ENCODE results near the gene PIK3CD. TPM values are rescaled to one million over a fixed set of nuclear protein-coding genes. Genes with fewer than 3 reads are reported as not detected.

PIK3CD gene
- total and polyA plus RNA-seq, 2 of the 4 experiments (the other 2 are of a cell fraction): 5.0 to 12.1 TPM

DNA sequence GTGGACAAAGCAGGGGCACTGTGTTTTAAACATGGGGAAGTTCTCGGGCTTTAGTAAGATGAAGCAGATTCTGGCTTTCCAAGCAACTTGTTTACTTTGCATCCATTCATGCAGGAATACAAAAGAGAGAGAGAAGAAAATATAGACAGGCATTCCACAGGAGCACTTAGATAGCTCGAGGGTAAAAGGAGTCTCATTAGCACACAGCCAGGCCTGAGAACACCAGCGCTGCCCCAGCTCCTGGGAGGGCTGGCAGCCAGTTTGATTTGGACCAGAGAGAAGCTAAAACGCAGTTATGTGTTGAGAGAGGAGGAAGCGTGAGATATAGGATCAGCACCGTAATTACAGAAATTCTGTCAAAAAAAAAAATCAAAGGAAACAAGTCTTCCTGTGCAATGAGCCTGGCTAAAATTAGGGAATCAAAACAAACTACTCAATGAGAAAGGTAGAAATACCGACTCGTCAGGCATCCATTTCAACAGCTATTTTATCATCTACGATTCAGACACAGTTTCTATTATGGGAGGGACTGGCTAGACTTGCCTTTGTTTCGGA lies 104.0 kb downstream of the PIK3CD start:
- H3K4me3 ChIP-seq (ENCODE audit: insufficient read depth, low read depth, low read length): no peak overlapping the region
- in situ Hi-C loops (cut with MboI; ENCODE audit: low sequenced_read_pairs): no loop called here
- POLR2A ChIA-PET (ENCODE audit: unreplicated experiment): no interaction called here
- H3K9me1 ChIP-seq (ENCODE audit: insufficient read depth, low read length): peaks cover 24% of the 10 kb centered on the region
- H2BK15ac ChIP-seq (ENCODE audit: low read depth, low read length): no peak overlapping the region
- H3K14ac ChIP-seq (replicated peaks; ENCODE audit: low read depth, low read length): no peak overlapping the region
- no peak overlapping the region for H4K8ac ChIP-seq (ENCODE audit: low read depth in 2 of 2, low read length in 2 of 2)
- H3K27ac ChIP-seq (ENCODE audit: insufficient read depth, low read length): no peak overlapping the region
- H3K4me2 ChIP-seq (ENCODE audit: low read depth, low read length): no peak overlapping the region
- no peaks in the 10 kb centered on the region for H3K9me3 ChIP-seq (ENCODE audit: control insufficient read depth, insufficient read depth, low read length)
- H3K4me1 ChIP-seq (ENCODE audit: control insufficient read depth, insufficient read depth, low read length): peaks cover 7% of the 10 kb centered on the region
- no peak overlapping the region for H3K4ac ChIP-seq (ENCODE audit: low read depth, low read length)
- peaks cover 15% of the 10 kb centered on the region for H3K36me3 ChIP-seq (ENCODE audit: control insufficient read depth, insufficient read depth, low read length)
- no peak overlapping the region for H4K5ac ChIP-seq (ENCODE audit: low read depth, low read length)
- DNase-seq (no peak), ATAC-seq (ENCODE audit: low read depth) (no peak)
- H2AK9ac ChIP-seq (replicated peaks; ENCODE audit: low read depth, low read length, poor library complexity): no peak overlapping the region
- H3K23ac ChIP-seq (ENCODE audit: low read depth, low read length): no peak overlapping the region
- dilution Hi-C loops (cut with HindIII; ENCODE audit: low sequenced_read_pairs, unreplicated experiment): no loop called here
- no peak overlapping the region for H3K56ac ChIP-seq (ENCODE audit: extremely low read depth, insufficient read depth, low read length)
- H3K18ac ChIP-seq (ENCODE audit: low read depth, low read length): no peak overlapping the region
- no peak overlapping the region for H2BK120ac ChIP-seq (ENCODE audit: low read depth, low read length)
- H2BK5ac ChIP-seq (ENCODE audit: low read depth, low read length, poor library complexity, severe bottlenecking): no peak overlapping the region
- H3K27me3 ChIP-seq (ENCODE audit: control insufficient read depth, insufficient read depth, low read length): no peaks in the 10 kb centered on the region
- no TSS peak for BruUV-seq (replicated peaks)
- H4K20me1 ChIP-seq (ENCODE audit: insufficient read depth, low read length): peaks cover 41% of the 10 kb centered on the region
- CTCF ChIA-PET: no interaction called here
- TF ChIP-seq NFE2L2 (IDR thresholded peaks at IDR 0.05; ENCODE audit: low read depth, low read length) (no peak), RFX5 (IDR thresholded peaks at IDR 0.05; ENCODE audit: low read depth, low read length) (no peak), RAD21 (IDR thresholded peaks at IDR 0.05; ENCODE audit: low read length) (no peak), POLR2A (IDR thresholded peaks at IDR 0.05; ENCODE audit: low read depth, low read length) (no peak), CEBPB (IDR thresholded peaks at IDR 0.05; ENCODE audit: low read depth, low read length) (no peak), RCOR1 (IDR thresholded peaks at IDR 0.05; ENCODE audit: insufficient replicate concordance, low read length) (no peak), SMC3 (IDR thresholded peaks at IDR 0.05; ENCODE audit: low read depth, low read length) (no peak), MAFK (IDR thresholded peaks at IDR 0.05; ENCODE audit: low read depth, low read length) (no peak), MXI1 (IDR thresholded peaks at IDR 0.05; ENCODE audit: borderline replicate concordance, low read depth, low read length) (no peak), BHLHE40 (IDR thresholded peaks at IDR 0.05; ENCODE audit: low read depth, low read length) (no peak), CHD1 (IDR thresholded peaks at IDR 0.05; ENCODE audit: low read depth, low read length) (no peak), FOS (IDR thresholded peaks at IDR 0.05; ENCODE audit: low read depth, low read length) (no peak)
- TF ChIP-seq, protein P1, sequence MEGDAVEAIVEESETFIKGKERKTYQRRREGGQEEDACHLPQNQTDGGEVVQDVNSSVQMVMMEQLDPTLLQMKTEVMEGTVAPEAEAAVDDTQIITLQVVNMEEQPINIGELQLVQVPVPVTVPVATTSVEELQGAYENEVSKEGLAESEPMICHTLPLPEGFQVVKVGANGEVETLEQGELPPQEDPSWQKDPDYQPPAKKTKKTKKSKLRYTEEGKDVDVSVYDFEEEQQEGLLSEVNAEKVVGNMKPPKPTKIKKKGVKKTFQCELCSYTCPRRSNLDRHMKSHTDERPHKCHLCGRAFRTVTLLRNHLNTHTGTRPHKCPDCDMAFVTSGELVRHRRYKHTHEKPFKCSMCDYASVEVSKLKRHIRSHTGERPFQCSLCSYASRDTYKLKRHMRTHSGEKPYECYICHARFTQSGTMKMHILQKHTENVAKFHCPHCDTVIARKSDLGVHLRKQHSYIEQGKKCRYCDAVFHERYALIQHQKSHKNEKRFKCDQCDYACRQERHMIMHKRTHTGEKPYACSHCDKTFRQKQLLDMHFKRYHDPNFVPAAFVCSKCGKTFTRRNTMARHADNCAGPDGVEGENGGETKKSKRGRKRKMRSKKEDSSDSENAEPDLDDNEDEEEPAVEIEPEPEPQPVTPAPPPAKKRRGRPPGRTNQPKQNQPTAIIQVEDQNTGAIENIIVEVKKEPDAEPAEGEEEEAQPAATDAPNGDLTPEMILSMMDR (conservative IDR thresholded peaks at IDR 0.05; ENCODE audit: low read depth, low read length): no peak
- TF ChIP-seq, protein P2, sequence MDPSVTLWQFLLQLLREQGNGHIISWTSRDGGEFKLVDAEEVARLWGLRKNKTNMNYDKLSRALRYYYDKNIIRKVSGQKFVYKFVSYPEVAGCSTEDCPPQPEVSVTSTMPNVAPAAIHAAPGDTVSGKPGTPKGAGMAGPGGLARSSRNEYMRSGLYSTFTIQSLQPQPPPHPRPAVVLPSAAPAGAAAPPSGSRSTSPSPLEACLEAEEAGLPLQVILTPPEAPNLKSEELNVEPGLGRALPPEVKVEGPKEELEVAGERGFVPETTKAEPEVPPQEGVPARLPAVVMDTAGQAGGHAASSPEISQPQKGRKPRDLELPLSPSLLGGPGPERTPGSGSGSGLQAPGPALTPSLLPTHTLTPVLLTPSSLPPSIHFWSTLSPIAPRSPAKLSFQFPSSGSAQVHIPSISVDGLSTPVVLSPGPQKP (IDR thresholded peaks at IDR 0.05; ENCODE audit: borderline replicate concordance, low read depth, low read length): no peak
- TF ChIP-seq, protein P3, sequence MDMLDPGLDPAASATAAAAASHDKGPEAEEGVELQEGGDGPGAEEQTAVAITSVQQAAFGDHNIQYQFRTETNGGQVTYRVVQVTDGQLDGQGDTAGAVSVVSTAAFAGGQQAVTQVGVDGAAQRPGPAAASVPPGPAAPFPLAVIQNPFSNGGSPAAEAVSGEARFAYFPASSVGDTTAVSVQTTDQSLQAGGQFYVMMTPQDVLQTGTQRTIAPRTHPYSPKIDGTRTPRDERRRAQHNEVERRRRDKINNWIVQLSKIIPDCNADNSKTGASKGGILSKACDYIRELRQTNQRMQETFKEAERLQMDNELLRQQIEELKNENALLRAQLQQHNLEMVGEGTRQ (IDR thresholded peaks at IDR 0.05; ENCODE audit: low read depth, low read length): no peak
- intact Hi-C loops (cut with micrococcal nuclease): no loop called here
- H4K91ac ChIP-seq (ENCODE audit: insufficient read depth, low read depth, low read length): no peak overlapping the region
- H2BK20ac ChIP-seq (ENCODE audit: low read depth, low read length): no peak overlapping the region
- no CpG with 5 or more reads among the region's 10 CpGs for WGBS, 2 experiments (ENCODE audit: extremely low coverage in 2 of 2, insufficient read length in 1 of 2)
- H2AK5ac ChIP-seq (ENCODE audit: low read depth, low read length): no peak overlapping the region
- H3K9ac ChIP-seq (ENCODE audit: low read depth, low read length): no peak overlapping the region
- H3K79me1 ChIP-seq (ENCODE audit: low read depth in 1 of 2, low read length in 2 of 2): peaks cover 22 to 55% of the 10 kb centered on the region in 2 experiments
- H2AFZ ChIP-seq (replicated peaks; ENCODE audit: low read length, poor library complexity): no peak overlapping the region

Measured in IMR-90 (cell line).